ENCODE results near the gene CCDC190.

DNA sequence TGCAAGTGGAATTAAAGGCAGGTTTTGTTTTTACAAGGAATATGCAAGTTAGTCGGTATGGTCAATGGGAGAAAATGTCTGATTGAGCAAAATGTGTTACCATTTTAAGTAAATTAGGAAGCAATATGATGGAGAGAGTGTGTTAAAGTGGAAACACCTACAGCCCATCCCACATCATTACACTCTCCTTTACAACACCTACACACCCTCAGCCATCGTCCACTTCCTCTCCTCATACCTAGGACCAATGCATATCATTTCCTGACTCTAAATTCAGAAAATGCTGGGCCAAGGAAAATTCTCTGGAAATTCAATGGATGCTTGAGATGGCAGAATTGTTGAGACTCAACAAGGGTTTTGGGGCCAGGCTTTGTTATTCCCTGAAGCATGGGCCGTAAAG lies 16.4 kb upstream of the CCDC190 start:
- TF ChIP-seq CTCF (conservative IDR thresholded peaks at IDR 0.05) (no peak), EZH2 (IDR thresholded peaks at IDR 0.05; ENCODE audit: low read depth) (no peak)

Measured in PC-9 (cell line).